NCI-H2196 treated with DMSO at 0.1 percent for 48 hours (cell line): ENCODE data around the gene AFMID.

Experiments
- DNase-seq: peaks from one replicate; lab custom pipeline; 2025; ENCODE audit not compliant: unreplicated experiment; lab: John Stamatoyannopoulos, UW

Gene AFMID

GRCh38 chr17:78179372-78179771 is 7.8 kb upstream of the AFMID start:
- no peak for DNase-seq

GRCh38 chr17:78180083-78180482 is 7.1 kb upstream of the AFMID start:
- DNase-seq = no peak

GRCh38 chr17:78180508-78180907 is 6.7 kb upstream of the AFMID start:
- DNase-seq = no peak

GRCh38 chr17:78182504-78182903 is 4.7 kb upstream of the AFMID start:
- DNase-seq = no peak

- DNase-seq = no peak
Measured at GRCh38 chr17:78183916-78184315, 3.2 kb upstream of the AFMID start.

GRCh38 chr17:78184351-78184750 is 2.8 kb upstream of the AFMID start:
- no peak for DNase-seq

GRCh38 chr17:78184868-78185267 is 2.3 kb upstream of the AFMID start:
- no peak for DNase-seq

- DNase-seq = no peak
Measured at GRCh38 chr17:78185981-78186691, 1.0 kb upstream of the AFMID start.

- DNase-seq = no peak
Measured at GRCh38 chr17:78196716-78197115, 9.6 kb downstream of the AFMID start.

GRCh38 chr17:78197147-78197832 is 10.1 kb downstream of the AFMID start:
- DNase-seq = no peak

GRCh38 chr17:78200451-78200850 is 13.3 kb downstream of the AFMID start:
- no peak for DNase-seq

GRCh38 chr17:78202666-78203065 is 15.5 kb downstream of the AFMID start:
- DNase-seq = no peak

- DNase-seq = no peak
Measured at GRCh38 chr17:78204387-78205123, 17.4 kb downstream of the AFMID start.

GRCh38 chr17:78205124-78205775 is 18.1 kb downstream of the AFMID start:
- no peak for DNase-seq

GRCh38 chr17:78206298-78206697 is 19.1 kb downstream of the AFMID start:
- DNase-seq = no peak

GRCh38 chr17:78208486-78208885 is 21.3 kb downstream of the AFMID start:
- no peak for DNase-seq

- no peak for DNase-seq
Measured at GRCh38 chr17:78210111-78210510, 22.9 kb downstream of the AFMID start.

- no peak for DNase-seq
Measured at GRCh38 chr17:78211032-78211431, 23.9 kb downstream of the AFMID start.

GRCh38 chr17:78214016-78214705 is 27.0 kb downstream of the AFMID start, which contains the start of gene BIRC5:
BIRC5 (plus strand) TSS chr17:78214253; CDS start chr17:78214317, 64 bp downstream.
- peak; percentile 92 for DNase-seq

GRCh38 chr17:78214706-78215061 is 27.5 kb downstream of the AFMID start:
- DNase-seq = no peak
